HG02943 (cell line): ENCODE measurements around the gene PCED1A.
"Not testable (repeated sequence)": the region's sequence is repeated elsewhere in the genome, so short reads cannot be mapped to it uniquely, and the experiment has no call there.

Experiments
- ATAC-seq: cut with Tn5 transposase; IDR thresholded peaks from one replicate; pipeline ENCODE4 v1.9.1; 2021; ENCODE audit warnings: mild to moderate bottlenecking, low read depth, moderate library complexity; ENCODE audit not compliant: unreplicated experiment

Gene PCED1A

GRCh38 chr20:2834401-2835110, 5.9 kb downstream of the PCED1A start:
- ATAC-seq: no peak

GRCh38 chr20:2833761-2834160, 6.7 kb downstream of the PCED1A start:
- no peak for ATAC-seq

GRCh38 chr20:2831206-2831605, 9.2 kb downstream of the PCED1A start:
- not testable (repeated sequence) for ATAC-seq

- ATAC-seq: no peak
Observed at GRCh38 chr20:2829376-2829775, 11.1 kb downstream of the PCED1A start.

GRCh38 chr20:2826655-2827054, 13.8 kb downstream of the PCED1A start:
- ATAC-seq: no peak

- ATAC-seq: no peak
Observed at GRCh38 chr20:2825761-2826160, 14.7 kb downstream of the PCED1A start.

- ATAC-seq: no peak
Observed at GRCh38 chr20:2822073-2822472, 18.4 kb downstream of the PCED1A start.

- ATAC-seq: no peak
Observed at GRCh38 chr20:2820896-2821869, 19.3 kb downstream of the PCED1A start.

GRCh38 chr20:2820084-2820895, 20.2 kb downstream of the PCED1A start:
- no peak for ATAC-seq

GRCh38 chr20:2817891-2818595, 22.4 kb downstream of the PCED1A start:
- ATAC-seq: no peak

- ATAC-seq: no peak
Observed at GRCh38 chr20:2817341-2817726, 23.1 kb downstream of the PCED1A start.

- ATAC-seq: no peak
Observed at GRCh38 chr20:2816583-2817340, 23.7 kb downstream of the PCED1A start.

GRCh38 chr20:2816030-2816582, 24.3 kb downstream of the PCED1A start, which contains the start of gene TMEM239:
Gene TMEM239, plus strand, starts transcription at chr20:2816364. Its CDS starts 191 bp downstream, at chr20:2816555.
- no peak for ATAC-seq

- ATAC-seq: no peak
Observed at GRCh38 chr20:2815242-2815900, 25.1 kb downstream of the PCED1A start.

- no peak for ATAC-seq
Observed at GRCh38 chr20:2814587-2815051, 25.8 kb downstream of the PCED1A start, which contains the start of gene C20orf141. Gene C20orf141, plus strand, starts transcription at chr20:2814987. Its CDS starts 198 bp downstream, at chr20:2815185.

GRCh38 chr20:2814076-2814475, 26.4 kb downstream of the PCED1A start:
- no peak for ATAC-seq

GRCh38 chr20:2812189-2812588, 28.3 kb downstream of the PCED1A start:
- ATAC-seq: no peak

GRCh38 chr20:2809690-2810089, 30.8 kb downstream of the PCED1A start:
- ATAC-seq: no peak
